ENCODE results near the gene CYP27B1. TPM values are rescaled to one million over a fixed set of nuclear protein-coding genes. Genes with fewer than 3 reads are reported as not detected.
A peak's percentile ranks its signal among the peaks of the same experiment; 100 is the strongest.

The CYP27B1 gene
- total and polyA plus RNA-seq, 9 of the 15 experiments (the other 6 are each of a cell fraction or from before 2014, with no cell fraction given): 0.18 to 4.2 (median 1.8) TPM

GRCh38 chr12:57739387-57739786 is 27.5 kb downstream of the CYP27B1 start:
- POLR2A ChIA-PET: interaction anchor here (0.7 to 1.1 kb wide), 4 partner anchors 10 to 149 kb away, joined by 3 to 6 read pairs (median 4); partner anchors contain the start of gene PIP4K2C
- no peak overlapping the region for H3K4me2 ChIP-seq (ENCODE audit: insufficient read depth, low read length)

GRCh38 chr12:57738661-57739237 is 28.1 kb downstream of the CYP27B1 start, which contains the start of gene AGAP2:
AGAP2 (minus strand) TSS chr12:57738742; CDS start chr12:57738246, 496 bp downstream.
- Histone ChIP-seq H3K4me1 (replicated peaks in 1 of 2; ENCODE audit: control insufficient read depth in 2 of 2, insufficient read depth in 2 of 2, low read length in 2 of 2) (peaks cover 9 to 36% of the 10 kb centered on the region in 2 experiments; a peak in 4 of 5 replicates), H3K9ac (ENCODE audit: insufficient read depth in 1 of 2, low read depth in 2 of 2, low read length in 2 of 2) (0 out of 4 replicates have a peak within 1 kb of the TSS, but pooled peaks of 1 of the 2 experiments have one; percentile 87), H3K4me2 (ENCODE audit: insufficient read depth, low read length) (no peak within 1 kb of the TSS), H3K4me3 (no peak within 1 kb of the TSS), H3K36me3 (ENCODE audit: control insufficient read depth, insufficient read depth, low read length) (no peaks in the 10 kb centered on the region), H3K9me1 (ENCODE audit: control insufficient read depth, insufficient read depth, low read length) (no peaks in the 10 kb centered on the region), H3K27ac (ENCODE audit: extremely low read depth, low read depth, low read length) (no peak within 1 kb of the TSS), H3K79me2 (ENCODE audit: control insufficient read depth, insufficient read depth, low read length) (no peaks in the 10 kb centered on the region), H3K9me3 (replicated peaks; ENCODE audit: control insufficient read depth, insufficient read depth, low read depth, low read length) (no peaks in the 10 kb centered on the region), H3K27me3 (ENCODE audit: control insufficient read depth in 2 of 2, insufficient read depth in 2 of 2, low read length in 2 of 2) (peaks cover 2 to 36% of the 10 kb centered on the region in 2 experiments; a peak in 3 of 5 replicates), H2AFZ (ENCODE audit: low read depth, low read length) (no peak within 1 kb of the TSS), H4K20me1 (replicated peaks; ENCODE audit: control insufficient read depth, insufficient read depth, low read length) (no peaks in the 10 kb centered on the region)
- ATAC-seq (no peak), DNase-seq (ENCODE audit: extremely low read depth in 1 of 4, low spot score in 3 of 4) (peak in 1 of 4 experiments; percentile 23), FAIRE-seq (no peak)
- in situ Hi-C loops (cut with MboI) (no loop called here), intact Hi-C loops (cut with micrococcal nuclease) (loop anchor here (5.0 kb wide), 1 partner anchor 216 kb away; the partner anchor contains the start of genes DDIT3 and MBD6)
- CTCF ChIA-PET (ENCODE audit: low intra/inter-chr PET ratio): no interaction called here
- BruUV-seq (replicated peaks): no TSS peak
- WGBS (ENCODE audit: insufficient coverage, low coverage, missing lambda C conversion rate): 54% methylated on average over 8 of the region's 36 CpGs
- POLR2A ChIA-PET: interaction anchor here (0.7 to 1.1 kb wide), 4 partner anchors 9 to 148 kb away, joined by 3 to 6 read pairs (median 4); partner anchors contain the start of gene PIP4K2C
- TF ChIP-seq ETV5 (CRISPR knock-in tag; IDR thresholded peaks at IDR 0.05; ENCODE audit: low read depth) (no peak), ZNF592 (IDR thresholded peaks at IDR 0.05) (no peak), E2F8 (IDR thresholded peaks at IDR 0.05; ENCODE audit: low read depth, partially characterized antibody) (no peak), ZNF77 (CRISPR knock-in tag; IDR thresholded peaks at IDR 0.05) (no peak)

More at GRCh38 chr12:57739387-57739786, 27.5 kb downstream of the CYP27B1 start:
- no peak overlapping the region for H3K27ac ChIP-seq (ENCODE audit: extremely low read depth, low read depth, low read length)
- intact Hi-C loops (cut with micrococcal nuclease): loop anchor here (5.0 kb wide), 1 partner anchor 217 kb away; the partner anchor contains the start of genes DDIT3 and MBD6
- ATAC-seq: no peak
- no TSS peak for BruUV-seq (replicated peaks)
- TF ChIP-seq MXD1 (CRISPR knock-in tag; IDR thresholded peaks at IDR 0.05; ENCODE audit: borderline replicate concordance, poor library complexity, severe bottlenecking): no peak
- peak; percentile 81 for TF ChIP-seq RFX1 (IDR thresholded peaks at IDR 0.05)
- H4K20me1 ChIP-seq (replicated peaks; ENCODE audit: control insufficient read depth, insufficient read depth, low read length): no peaks in the 10 kb centered on the region
- H3K4me1 ChIP-seq (replicated peaks in 1 of 2; ENCODE audit: control insufficient read depth in 2 of 2, insufficient read depth in 2 of 2, low read length in 2 of 2): peaks cover 9 to 36% of the 10 kb centered on the region in 2 experiments; a peak in 4 of 5 replicates
- H3K27me3 ChIP-seq (ENCODE audit: control insufficient read depth in 2 of 2, insufficient read depth in 2 of 2, low read length in 2 of 2): peaks cover 2 to 30% of the 10 kb centered on the region in 2 experiments; a peak in 3 of 5 replicates
- no peak overlapping the region for H3K4me3 ChIP-seq
- FAIRE-seq: no peak
- DNase-seq (ENCODE audit: extremely low read depth in 1 of 4, low spot score in 3 of 4): no peak
- in situ Hi-C loops (cut with MboI): no loop called here
- H3K9ac ChIP-seq (ENCODE audit: insufficient read depth in 1 of 2, low read depth in 2 of 2, low read length in 2 of 2): no peak overlapping the region
- H3K9me1 ChIP-seq (ENCODE audit: control insufficient read depth, insufficient read depth, low read length): no peaks in the 10 kb centered on the region
- no peak overlapping the region for H2AFZ ChIP-seq (ENCODE audit: low read depth, low read length)
- 11% methylated on average over 6 of the region's 7 CpGs for WGBS (ENCODE audit: insufficient coverage, low coverage, missing lambda C conversion rate)
- CTCF ChIA-PET (ENCODE audit: low intra/inter-chr PET ratio): no interaction called here
- H3K79me2 ChIP-seq (ENCODE audit: control insufficient read depth, insufficient read depth, low read length): no peaks in the 10 kb centered on the region
- H3K9me3 ChIP-seq (replicated peaks; ENCODE audit: control insufficient read depth, insufficient read depth, low read depth, low read length): no peaks in the 10 kb centered on the region
- H3K36me3 ChIP-seq (ENCODE audit: control insufficient read depth, insufficient read depth, low read length): no peaks in the 10 kb centered on the region
